ENCODE measurements around the gene HERC2.
"Not testable (repeated sequence)": the region's sequence is repeated elsewhere in the genome, so short reads cannot be mapped to it uniquely, and the experiment has no call there.

Gene HERC2, protein sequence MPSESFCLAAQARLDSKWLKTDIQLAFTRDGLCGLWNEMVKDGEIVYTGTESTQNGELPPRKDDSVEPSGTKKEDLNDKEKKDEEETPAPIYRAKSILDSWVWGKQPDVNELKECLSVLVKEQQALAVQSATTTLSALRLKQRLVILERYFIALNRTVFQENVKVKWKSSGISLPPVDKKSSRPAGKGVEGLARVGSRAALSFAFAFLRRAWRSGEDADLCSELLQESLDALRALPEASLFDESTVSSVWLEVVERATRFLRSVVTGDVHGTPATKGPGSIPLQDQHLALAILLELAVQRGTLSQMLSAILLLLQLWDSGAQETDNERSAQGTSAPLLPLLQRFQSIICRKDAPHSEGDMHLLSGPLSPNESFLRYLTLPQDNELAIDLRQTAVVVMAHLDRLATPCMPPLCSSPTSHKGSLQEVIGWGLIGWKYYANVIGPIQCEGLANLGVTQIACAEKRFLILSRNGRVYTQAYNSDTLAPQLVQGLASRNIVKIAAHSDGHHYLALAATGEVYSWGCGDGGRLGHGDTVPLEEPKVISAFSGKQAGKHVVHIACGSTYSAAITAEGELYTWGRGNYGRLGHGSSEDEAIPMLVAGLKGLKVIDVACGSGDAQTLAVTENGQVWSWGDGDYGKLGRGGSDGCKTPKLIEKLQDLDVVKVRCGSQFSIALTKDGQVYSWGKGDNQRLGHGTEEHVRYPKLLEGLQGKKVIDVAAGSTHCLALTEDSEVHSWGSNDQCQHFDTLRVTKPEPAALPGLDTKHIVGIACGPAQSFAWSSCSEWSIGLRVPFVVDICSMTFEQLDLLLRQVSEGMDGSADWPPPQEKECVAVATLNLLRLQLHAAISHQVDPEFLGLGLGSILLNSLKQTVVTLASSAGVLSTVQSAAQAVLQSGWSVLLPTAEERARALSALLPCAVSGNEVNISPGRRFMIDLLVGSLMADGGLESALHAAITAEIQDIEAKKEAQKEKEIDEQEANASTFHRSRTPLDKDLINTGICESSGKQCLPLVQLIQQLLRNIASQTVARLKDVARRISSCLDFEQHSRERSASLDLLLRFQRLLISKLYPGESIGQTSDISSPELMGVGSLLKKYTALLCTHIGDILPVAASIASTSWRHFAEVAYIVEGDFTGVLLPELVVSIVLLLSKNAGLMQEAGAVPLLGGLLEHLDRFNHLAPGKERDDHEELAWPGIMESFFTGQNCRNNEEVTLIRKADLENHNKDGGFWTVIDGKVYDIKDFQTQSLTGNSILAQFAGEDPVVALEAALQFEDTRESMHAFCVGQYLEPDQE (N-terminal part only)

DNA sequence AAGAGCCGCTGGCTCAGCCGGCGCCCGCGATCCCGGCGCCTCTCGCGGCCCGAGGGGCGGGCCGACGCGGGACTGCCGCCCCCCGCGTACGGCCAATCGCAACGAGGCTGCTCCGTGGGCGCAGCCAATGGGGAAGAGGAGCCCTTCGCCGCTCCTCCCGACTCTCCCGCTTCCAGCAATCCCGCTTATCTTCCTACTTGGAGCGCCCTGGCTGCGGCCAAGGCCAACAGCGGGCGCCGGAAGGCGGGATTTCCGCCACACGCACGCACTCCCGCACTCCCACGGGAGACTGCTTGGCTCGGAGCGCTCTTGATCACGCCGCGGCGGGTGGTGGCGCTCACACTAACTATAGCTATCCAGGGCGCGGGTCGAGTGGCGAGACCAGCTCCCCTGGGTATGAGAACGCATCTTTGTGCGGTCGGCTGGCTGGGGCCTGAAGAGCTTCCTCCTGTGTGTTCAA, at the start of gene HERC2:
TSS of gene HERC2 (minus strand) at position 51 of the 460 bp plus-strand sequence. CDS start 746 bp downstream, outside the sequence.
- not testable (repeated sequence) for DNase-seq (ENCODE audit: low spot score)

DNA sequence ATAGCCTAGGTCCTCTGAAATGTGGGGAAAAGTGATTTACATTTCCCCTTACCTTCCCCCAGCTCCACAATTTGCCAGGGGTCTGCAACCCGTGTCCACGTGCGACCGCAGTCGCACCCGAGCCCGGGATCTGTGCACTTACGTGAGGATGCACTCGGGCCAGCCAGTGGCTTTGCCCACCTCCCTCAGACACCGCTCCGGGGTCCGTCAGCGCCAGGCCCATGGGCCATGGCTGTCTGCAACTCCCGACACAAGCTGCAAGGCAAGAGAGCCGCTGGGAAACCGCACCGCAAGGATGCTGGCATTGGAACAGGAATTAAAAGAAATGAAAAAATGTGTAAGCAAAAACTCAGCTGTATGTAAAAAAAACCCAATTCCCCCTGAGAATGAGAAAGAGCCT, 43.5 kb upstream of the HERC2 start:
- DNase-seq (ENCODE audit: low spot score), result not testable (repeated sequence)

DNA sequence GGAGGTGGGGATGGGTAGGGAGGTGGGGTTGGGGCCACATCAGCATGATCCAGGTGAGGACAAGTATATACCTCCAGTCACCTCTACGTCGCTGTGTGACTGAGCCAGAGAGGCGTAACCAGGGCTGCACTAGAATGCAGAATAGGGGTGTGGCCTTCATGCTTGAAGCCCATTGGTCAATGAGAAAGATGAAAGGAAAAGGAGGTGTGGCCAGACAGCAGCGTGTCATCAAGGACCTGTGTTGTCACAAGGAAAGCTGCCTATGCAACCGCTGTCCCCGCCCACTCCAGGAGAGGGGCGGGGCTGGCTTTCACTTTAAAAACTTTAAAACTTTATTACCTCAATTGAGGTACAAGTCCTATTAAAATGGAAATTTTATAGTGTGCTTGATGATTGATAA, 36.0 kb upstream of the HERC2 start, which contains the start of gene GOLGA6L24:
TSS of gene GOLGA6L24 (minus strand) at position 101 of the 400 bp plus-strand sequence. CDS start at position 40, 61 bp downstream.
- DNase-seq (ENCODE audit: low spot score), result not testable (repeated sequence)

DNA sequence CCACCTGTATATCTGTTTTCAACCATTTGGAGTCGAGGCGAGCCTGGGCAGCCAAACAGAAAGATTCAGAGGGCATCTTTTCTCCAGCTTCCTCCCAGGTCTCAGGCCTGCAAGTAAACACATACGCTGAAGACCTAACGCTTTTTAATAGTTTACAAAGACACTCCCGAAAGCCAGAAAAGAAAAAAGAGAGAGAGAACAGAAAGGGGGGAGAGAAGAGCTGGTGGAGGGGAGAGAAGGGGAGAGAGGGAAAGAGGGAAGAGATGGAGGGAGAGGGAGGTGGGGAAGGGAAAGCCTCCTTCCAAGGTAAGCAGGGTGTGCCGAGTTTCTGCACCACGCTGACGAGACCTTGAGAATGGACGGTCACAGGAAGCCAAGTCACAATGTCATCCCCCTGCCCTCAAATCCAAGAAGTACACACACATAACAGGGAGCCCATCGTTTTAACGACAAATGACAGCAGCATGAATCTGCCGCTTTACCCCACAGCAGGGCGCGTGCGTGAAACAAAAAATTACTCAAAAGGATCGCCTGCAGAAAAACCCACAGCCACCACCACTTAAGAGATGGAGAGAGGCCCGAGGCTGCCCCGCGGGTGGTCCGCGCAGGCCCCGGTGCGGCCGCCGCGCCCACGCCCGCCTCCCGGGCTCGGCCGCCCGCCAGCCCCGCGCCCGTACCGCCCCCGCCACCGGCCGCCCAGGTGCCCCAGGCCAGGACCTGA, 461 bp downstream of the HERC2 start:
- not testable (repeated sequence) for DNase-seq (ENCODE audit: low spot score)

DNA sequence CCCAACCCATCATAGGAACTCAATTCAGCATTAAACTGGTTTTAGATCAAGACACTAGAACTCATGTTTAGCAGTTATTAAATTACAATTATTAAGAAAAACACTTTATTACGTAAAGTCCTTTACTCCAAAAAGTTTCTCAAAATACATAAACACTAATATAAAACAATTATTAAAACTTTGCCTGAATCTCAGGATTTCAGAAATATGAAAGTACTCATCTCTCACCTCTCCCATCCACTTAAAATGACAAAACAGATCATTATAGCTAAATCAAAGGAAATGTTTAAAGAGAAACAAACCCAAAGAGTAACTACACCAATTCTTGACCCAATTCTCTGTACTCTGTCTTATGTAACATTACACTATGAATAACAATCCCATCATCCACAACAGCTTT, 2.3 kb downstream of the HERC2 start:
- not testable (repeated sequence) for DNase-seq (ENCODE audit: low spot score)

DNA sequence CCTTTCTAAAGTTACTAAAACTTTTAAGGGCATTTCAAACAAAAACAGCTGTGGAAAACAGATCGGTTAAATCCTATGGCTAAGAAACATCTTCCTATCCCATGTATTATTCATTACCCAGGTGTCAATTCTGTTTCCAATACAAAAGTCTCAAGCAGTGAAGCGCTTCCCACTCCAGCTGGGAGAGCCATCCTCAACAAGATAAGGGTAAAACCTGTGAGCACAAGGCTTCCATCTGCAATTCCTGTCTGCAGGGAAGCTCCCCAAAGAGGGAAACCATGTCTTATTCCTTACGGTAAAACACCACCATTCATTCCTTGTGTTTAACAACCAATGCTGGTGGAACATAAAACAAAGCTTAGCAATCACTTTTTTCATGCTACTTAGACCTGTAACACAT, 3.2 kb downstream of the HERC2 start:
- not testable (repeated sequence) for DNase-seq (ENCODE audit: low spot score)

DNA sequence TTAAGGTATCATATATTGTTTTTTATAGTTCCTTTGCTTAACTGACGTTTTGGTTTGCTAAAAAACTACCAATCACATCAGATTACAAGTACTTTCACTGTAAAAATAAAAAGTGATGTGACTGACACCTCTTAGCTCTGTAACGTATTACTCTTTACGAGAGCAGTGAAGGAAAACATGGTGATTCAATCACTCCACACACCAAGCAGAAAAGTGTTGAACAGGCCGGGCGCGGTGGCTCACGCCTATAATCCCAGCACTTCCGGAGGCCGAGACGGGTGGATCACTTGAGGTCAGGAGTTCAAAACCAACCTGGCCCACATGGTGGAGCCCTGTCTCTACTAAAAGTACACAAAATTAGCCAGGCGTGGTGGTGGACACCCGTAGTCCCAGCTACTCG, 3.9 kb downstream of the HERC2 start:
- DNase-seq (ENCODE audit: low spot score), result not testable (repeated sequence)

DNA sequence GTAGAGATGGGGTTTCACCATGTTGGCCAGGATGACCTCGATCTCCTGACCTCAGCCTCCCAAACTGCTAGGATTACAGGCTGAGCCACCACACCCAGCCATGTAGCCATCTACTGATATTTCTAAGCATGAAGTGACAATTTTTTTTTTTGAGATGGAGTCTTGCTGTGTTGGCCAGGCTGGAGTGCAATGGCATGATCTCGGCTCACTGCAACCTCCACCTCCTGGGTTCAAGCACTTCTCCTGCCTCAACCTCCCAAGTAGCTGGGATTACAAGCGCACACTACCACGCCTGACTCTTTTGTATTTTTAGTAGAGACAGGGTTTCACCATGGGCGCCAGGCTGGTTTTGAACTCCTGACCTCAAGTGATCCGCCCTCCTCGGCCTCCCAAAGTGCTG, 5.0 kb downstream of the HERC2 start:
- not testable (repeated sequence) for DNase-seq (ENCODE audit: low spot score)

DNA sequence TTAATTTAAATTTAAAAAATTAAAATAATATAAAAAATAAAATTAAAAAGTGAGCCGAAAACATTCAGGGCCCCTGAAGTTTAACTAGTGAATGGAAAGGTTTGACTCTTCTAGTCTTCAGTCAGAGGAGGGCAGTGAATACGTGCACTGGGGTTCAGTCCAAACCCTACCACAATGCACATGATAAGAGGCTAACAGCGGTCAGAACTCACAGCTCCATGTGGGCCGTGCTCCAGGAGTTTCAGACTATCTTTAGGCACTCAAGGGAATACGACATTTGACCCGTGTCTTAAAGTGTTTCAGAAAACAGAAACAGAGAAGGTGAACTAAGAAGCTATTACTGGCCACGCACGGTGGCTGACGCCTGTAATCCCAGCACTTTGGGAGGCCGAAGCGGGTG, 11.5 kb downstream of the HERC2 start:
- DNase-seq (ENCODE audit: low spot score), result not testable (repeated sequence)

DNA sequence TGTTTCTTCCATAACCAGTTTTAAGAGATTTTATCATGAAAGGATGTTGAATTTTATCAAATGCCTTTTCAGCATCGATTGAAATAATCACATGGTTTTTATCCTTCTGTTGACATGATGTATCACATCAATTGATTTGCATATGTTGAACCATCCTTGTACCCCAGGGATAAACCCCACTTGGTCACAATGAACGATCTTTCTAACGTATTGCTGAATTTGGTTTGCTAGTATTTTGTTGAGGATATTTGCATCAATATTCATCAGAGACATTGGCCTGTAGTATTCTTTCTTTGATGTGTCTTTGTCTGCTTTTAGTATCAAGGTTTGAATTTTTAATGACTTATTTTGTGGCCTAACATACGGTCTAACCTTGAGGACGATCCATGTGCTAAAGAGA, 13.3 kb downstream of the HERC2 start:
- not testable (repeated sequence) for DNase-seq (ENCODE audit: low spot score)

DNA sequence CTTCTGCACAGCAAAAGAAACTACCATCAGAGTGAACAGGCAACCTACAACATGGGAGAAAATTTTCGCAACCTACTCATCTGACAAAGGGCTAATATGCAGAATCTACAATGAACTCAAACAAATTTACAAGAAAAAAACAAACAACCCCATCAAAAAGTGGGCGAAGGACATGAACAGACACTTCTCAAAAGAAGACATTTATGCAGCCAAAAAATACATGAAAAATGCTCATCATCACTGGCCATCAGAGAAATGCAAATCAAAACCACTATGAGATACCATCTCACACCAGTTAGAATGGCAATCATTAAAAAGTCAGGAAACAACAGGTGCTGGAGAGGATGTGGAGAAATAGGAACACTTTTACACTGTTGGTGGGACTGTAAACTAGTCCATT, 16.3 kb downstream of the HERC2 start:
- DNase-seq (ENCODE audit: low spot score), result not testable (repeated sequence)

DNA sequence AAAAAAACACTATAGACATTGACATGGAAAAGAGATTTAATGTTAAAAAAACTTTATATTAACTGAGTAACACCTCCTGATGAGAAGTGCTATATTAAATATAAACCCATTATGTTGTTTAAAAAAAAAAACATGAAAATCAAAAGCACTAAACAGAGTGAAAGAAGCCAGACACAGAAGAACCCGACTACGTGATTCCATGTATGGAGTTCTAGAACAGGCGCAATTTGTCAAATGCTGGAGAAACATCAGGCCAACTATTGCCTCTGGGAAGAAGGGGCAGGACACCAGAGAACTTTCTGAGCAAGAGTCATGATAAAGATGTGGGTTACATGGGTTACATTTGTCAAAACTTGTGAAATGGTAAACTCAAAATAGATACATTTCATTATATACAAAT, 24.5 kb downstream of the HERC2 start:
- DNase-seq (ENCODE audit: low spot score), result not testable (repeated sequence)

DNA sequence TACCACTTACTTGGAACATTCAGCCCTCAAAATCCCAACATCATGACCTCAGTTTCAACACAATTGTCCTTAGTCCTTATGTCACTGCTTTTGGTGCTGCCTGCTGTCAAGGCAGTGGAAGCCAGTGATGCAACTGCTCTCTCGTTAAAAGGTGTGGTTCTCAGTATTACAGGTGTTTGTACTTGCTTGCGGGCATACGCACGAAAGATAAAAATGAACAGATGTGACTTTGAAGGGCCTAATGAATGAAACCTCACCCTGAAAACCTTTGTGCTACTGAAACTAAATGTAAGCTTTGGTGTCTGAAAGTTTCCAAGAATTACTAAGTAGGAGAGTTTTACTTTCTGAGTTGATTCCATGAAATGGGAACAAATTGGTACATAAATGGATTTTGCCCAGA, 25.2 kb downstream of the HERC2 start:
- DNase-seq (ENCODE audit: low spot score), result not testable (repeated sequence)

DNA sequence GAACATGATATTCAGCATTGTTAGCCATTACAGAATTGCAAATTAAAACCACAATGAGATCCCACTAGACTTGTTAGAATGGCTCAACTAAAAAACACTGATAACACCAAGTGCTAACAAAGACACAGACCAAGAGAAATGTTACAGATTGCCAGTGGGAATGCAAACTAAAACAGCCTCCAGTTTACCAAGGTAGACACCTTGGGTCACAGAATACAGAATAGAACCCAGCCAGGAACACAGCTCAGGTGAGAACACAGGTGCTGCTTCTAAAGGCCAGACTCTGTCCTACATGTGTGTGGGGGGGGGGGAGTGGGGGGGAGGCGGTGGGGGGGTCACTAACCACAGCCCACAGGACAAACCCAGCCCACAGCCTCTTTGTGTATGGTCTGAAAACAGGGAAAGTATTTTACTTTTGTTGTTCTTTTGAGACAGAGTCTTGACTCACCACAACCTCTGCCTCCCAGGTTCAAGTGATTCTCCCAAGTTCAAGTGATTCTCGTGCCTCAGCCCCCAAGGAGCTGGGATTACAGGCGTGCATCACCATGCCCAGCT, 26.9 kb downstream of the HERC2 start:
- not testable (repeated sequence) for DNase-seq (ENCODE audit: low spot score)

DNA sequence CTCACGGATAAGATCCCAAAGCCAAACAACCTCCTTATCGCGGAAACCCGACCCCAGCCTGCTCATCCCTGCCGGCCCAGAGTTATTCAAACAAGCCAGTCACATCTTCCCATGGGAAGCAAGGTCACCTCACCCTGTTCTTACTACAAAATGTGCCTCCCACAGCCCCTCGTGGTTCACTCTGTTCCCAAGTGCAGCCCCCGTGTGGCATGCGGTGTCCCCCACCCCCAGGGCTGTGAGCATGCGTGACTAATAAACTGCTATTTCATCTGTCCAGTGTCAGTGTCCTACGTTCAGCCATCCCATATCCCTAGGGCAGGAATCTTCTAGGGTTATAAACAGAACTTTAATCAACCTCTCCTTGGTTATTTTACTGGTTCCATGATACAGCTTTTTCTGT, 27.4 kb downstream of the HERC2 start:
- not testable (repeated sequence) for DNase-seq (ENCODE audit: low spot score)

Measured in GM20000 (cell line).